DND-41 (cell line): ENCODE data around the gene ZNF565.
"Not testable (repeated sequence)": the region's sequence is repeated elsewhere in the genome, so short reads cannot be mapped to it uniquely, and the experiment has no call there.

Experiments used
- ATAC-seq: fragments of 200-7000 bp; cut with Tn5 transposase; 3 replicates; pipeline ENCODE4 v1.9.1; 2021; ENCODE audit warnings: low read depth; ENCODE audit not compliant: insufficient read depth
- DNase-seq: peaks from one replicate; pipeline ENCODE4 v3.0.0-alpha.2; 2020
- H2AFZ ChIP-seq: 2 replicates; pipeline ENCODE4 v1.6.0; 2012; ENCODE audit warnings: low read depth, low read length
- H3K27ac ChIP-seq: 2 replicates; pipeline ENCODE4 v1.5.1; 2012; ENCODE audit warnings: low read length, inconsistent platforms
- H3K27me3 ChIP-seq: fragments of 200-600 bp; sonication (generic); 2 replicates; pipeline ENCODE4 v1.6.0; 2012; ENCODE audit warnings: low read length, mild to moderate bottlenecking, inconsistent platforms; ENCODE audit not compliant: insufficient read depth, poor library complexity
- H3K36me3 ChIP-seq: 2 replicates; pipeline ENCODE4 v1.5.1; 2012; ENCODE audit warnings: low read length, inconsistent platforms; ENCODE audit not compliant: insufficient read depth
- H3K4me1 ChIP-seq: 2 replicates; pipeline ENCODE4 v1.5.1; 2012; ENCODE audit warnings: mild to moderate bottlenecking, low read length; ENCODE audit not compliant: insufficient read depth
- H3K4me2 ChIP-seq: 2 replicates; pipeline ENCODE4 v1.6.0; 2012; ENCODE audit warnings: mild to moderate bottlenecking, moderate library complexity, low read length, inconsistent platforms; ENCODE audit not compliant: insufficient read depth
- H3K4me3 ChIP-seq, 2 experiments: fragments of 200-600 bp in 1 of 2; shearing (Covaris generic) in 1 of 2; 2 replicates each; pipeline ENCODE4 v1.5.1; 2012 to 2016; ENCODE audit warnings: inconsistent platforms in 2 of 2, low read length in 2 of 2, mild to moderate bottlenecking in 2 of 2, low read depth in 1 of 2, moderate library complexity in 1 of 2
- H3K79me2 ChIP-seq: 2 replicates; pipeline ENCODE4 v1.6.0; 2012; ENCODE audit warnings: low read length, inconsistent platforms; ENCODE audit not compliant: insufficient read depth
- H3K9ac ChIP-seq: 2 replicates; pipeline ENCODE4 v1.6.0; 2012; ENCODE audit warnings: low read depth, mild to moderate bottlenecking, inconsistent platforms, low read length, moderate library complexity
- H3K9me3 ChIP-seq: 2 replicates; pipeline ENCODE4 v1.5.1; 2012; ENCODE audit warnings: low read length, moderate library complexity, mild to moderate bottlenecking, inconsistent platforms; ENCODE audit not compliant: insufficient read depth, severe bottlenecking
- H4K20me1 ChIP-seq: 2 replicates; pipeline ENCODE4 v1.6.0; 2012; ENCODE audit warnings: low read length; ENCODE audit not compliant: insufficient read depth
- EZH2 ChIP-seq: IDR thresholded peaks from 3 replicates; pipeline ENCODE4 v1.6.1; 2012; ENCODE audit warnings: borderline replicate concordance, low read depth, mild to moderate bottlenecking, moderate library complexity, low read length, inconsistent platforms; ENCODE audit not compliant: severe bottlenecking
- TF ChIP-seq, protein P1 (sequence below): IDR thresholded peaks from 2 replicates; pipeline ENCODE4 v1.5.1; 2012; ENCODE audit warnings: borderline replicate concordance, low read length, moderate library complexity, mild to moderate bottlenecking; ENCODE audit not compliant: poor library complexity, severe bottlenecking; ENCODE audit errors: extremely low read depth

The ZNF565 gene

DNA sequence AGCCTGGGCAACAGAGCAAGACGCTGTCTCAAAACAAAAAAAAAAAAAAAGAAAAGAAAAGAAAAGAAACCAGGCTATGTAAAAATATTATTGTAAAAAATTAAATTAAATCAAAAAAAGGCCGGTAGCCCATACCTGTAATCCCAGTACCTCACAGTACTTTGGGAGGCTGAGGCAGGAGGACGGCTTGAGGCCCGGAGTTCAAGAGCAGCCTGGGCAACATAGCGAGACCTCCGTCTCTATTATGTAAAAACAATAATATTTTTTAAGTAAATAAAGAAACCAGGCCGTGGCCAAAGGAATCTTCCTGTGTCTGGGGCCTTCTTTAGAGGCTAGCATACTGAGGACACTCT, 75.4 kb downstream of the ZNF565 start:
- Histone ChIP-seq H3K27ac (peak overlapping the region; percentile 87), H2AFZ (peak overlapping the region; percentile 82), H3K9me3 (no peaks in the 10 kb centered on the region), H3K4me1 (peaks cover 22% of the 10 kb centered on the region), H3K27me3 (no peaks in the 10 kb centered on the region), H3K36me3 (peaks cover 17% of the 10 kb centered on the region), H3K4me2 (peak overlapping the region; percentile 77), H3K9ac (peak overlapping the region; percentile 83), H3K79me2 (peaks cover 24% of the 10 kb centered on the region), H4K20me1 (peaks cover 14% of the 10 kb centered on the region), H3K4me3 (peak overlapping the region; percentile 75 to 80; a peak in 3 of 4 replicates)
- DNase-seq (no peak), ATAC-seq (no peak)
- no peak for TF ChIP-seq EZH2
- TF ChIP-seq, protein P1, sequence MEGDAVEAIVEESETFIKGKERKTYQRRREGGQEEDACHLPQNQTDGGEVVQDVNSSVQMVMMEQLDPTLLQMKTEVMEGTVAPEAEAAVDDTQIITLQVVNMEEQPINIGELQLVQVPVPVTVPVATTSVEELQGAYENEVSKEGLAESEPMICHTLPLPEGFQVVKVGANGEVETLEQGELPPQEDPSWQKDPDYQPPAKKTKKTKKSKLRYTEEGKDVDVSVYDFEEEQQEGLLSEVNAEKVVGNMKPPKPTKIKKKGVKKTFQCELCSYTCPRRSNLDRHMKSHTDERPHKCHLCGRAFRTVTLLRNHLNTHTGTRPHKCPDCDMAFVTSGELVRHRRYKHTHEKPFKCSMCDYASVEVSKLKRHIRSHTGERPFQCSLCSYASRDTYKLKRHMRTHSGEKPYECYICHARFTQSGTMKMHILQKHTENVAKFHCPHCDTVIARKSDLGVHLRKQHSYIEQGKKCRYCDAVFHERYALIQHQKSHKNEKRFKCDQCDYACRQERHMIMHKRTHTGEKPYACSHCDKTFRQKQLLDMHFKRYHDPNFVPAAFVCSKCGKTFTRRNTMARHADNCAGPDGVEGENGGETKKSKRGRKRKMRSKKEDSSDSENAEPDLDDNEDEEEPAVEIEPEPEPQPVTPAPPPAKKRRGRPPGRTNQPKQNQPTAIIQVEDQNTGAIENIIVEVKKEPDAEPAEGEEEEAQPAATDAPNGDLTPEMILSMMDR, result no peak

DNA sequence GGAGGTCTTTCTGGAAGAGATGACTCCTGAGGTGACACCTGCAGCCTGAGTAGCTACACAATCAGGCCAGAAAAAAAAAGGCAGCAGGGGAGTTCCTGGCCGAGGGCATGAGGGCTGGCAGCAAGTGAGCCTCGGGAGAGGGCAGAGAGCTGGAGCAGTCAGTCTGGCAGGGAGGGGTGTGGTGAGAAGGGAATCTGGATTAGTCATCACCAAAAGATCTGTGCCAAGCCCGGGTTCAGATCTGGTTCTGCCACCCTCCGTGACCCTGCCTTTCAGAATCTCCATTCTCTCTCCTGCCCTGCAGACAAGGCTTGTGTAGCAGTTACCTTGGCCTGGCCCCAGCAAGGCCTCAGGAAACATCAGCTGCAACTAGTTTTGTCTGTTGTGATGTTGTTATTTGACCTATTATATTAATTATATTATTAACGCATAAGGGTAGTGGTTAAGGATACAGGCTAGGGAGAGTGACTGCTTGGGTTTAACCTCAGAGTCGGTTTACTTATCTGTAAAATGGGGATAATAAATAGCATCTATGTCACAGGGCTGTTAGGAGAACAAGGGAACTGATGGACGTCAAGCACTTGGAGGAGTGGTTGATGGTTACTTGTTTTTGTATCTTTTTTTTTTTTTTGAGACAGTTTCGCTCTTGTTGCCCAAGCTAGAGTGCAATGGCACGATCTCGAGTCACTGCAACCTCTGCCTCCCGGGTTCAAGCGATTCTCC, 77.3 kb downstream of the ZNF565 start:
- H3K9me3 ChIP-seq, result no peaks in the 10 kb centered on the region
- H3K4me3 ChIP-seq, result no peak overlapping the region

DNA sequence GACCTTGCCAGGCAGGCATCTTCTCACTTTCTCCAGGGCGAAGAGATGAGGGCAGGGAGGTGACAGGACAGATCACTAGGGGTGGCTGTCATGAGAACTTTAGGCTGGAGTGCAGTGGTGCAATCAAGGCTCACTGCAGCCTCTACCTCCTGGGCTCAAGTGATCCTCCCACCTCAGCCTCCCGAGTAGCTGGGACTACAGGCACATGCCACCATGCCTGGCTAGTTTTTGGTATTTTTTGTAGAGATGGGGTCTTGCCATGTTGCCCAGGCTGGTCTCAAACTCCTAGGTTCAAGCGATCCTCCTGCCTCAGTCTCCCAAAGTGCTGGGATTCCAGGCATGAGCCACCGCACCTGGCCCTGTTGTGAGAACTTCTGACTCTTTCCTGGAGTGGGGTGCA, 79.6 kb downstream of the ZNF565 start:
- H3K9me3 ChIP-seq, H3K79me2 ChIP-seq, H3K4me3 ChIP-seq, H4K20me1 ChIP-seq, H3K9ac ChIP-seq, ATAC-seq, DNase-seq, H3K27me3 ChIP-seq, H3K27ac ChIP-seq, H3K4me2 ChIP-seq, H3K36me3 ChIP-seq, H2AFZ ChIP-seq: not testable (repeated sequence)
- peaks cover 12% of the 10 kb centered on the region for H3K4me1 ChIP-seq

More for the DNA sequence above, 77.3 kb downstream of the ZNF565 start:
- Histone ChIP-seq H3K27ac (no peak overlapping the region), H3K27me3 (no peaks in the 10 kb centered on the region), H4K20me1 (peaks cover 10% of the 10 kb centered on the region), H3K4me1 (peaks cover 22% of the 10 kb centered on the region), H2AFZ (no peak overlapping the region), H3K9ac (no peak overlapping the region), H3K79me2 (peaks cover 19% of the 10 kb centered on the region), H3K36me3 (peaks cover 4% of the 10 kb centered on the region; the same call in 1 of the 2 replicates), H3K4me2 (no peak overlapping the region)
- no peak for TF ChIP-seq EZH2
- TF ChIP-seq, protein P1, result no peak
- no peak for DNase-seq
- ATAC-seq, result no peak
